ENCODE results near the gene PHACTR1.
"Not testable (repeated sequence)": the region's sequence is repeated elsewhere in the genome, so short reads cannot be mapped to it uniquely, and the experiment has no call there.

The PHACTR1 gene

DNA sequence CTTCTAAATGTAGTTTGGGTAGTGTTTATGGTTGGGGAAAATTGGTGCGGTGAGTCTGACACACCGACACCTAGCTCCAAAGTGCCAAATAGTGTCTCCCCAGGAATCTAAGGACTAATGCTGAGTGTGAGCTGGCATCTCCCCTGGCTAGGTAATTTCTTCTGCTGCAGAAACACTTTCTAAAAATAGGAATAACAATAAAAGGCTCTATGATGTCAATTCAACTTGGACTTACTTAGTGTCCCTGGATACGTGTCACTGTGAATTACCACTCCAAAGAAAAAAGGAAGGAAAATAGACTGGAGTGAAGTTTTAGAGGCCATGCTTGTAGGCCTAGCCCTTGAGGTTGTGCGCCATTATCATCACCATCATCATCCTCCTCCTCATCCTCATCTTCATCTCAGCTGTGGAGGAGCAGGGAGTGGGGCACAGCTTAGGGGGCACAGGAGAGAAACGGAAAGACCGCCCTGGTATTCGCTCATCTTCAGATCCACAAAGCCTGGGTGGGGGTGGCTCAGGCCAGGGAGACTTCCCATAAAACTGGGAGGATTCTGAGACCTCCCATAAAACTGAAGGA lies 522.2 kb downstream of the PHACTR1 start:
- Histone ChIP-seq H3K27me3 (ENCODE audit: insufficient read depth, low read length) (no peaks in the 10 kb centered on the region), H3K9me3 (ENCODE audit: insufficient read depth, low read depth, low read length) (no peaks in the 10 kb centered on the region), H3K27ac (ENCODE audit: low read length) (no peak overlapping the region)

DNA sequence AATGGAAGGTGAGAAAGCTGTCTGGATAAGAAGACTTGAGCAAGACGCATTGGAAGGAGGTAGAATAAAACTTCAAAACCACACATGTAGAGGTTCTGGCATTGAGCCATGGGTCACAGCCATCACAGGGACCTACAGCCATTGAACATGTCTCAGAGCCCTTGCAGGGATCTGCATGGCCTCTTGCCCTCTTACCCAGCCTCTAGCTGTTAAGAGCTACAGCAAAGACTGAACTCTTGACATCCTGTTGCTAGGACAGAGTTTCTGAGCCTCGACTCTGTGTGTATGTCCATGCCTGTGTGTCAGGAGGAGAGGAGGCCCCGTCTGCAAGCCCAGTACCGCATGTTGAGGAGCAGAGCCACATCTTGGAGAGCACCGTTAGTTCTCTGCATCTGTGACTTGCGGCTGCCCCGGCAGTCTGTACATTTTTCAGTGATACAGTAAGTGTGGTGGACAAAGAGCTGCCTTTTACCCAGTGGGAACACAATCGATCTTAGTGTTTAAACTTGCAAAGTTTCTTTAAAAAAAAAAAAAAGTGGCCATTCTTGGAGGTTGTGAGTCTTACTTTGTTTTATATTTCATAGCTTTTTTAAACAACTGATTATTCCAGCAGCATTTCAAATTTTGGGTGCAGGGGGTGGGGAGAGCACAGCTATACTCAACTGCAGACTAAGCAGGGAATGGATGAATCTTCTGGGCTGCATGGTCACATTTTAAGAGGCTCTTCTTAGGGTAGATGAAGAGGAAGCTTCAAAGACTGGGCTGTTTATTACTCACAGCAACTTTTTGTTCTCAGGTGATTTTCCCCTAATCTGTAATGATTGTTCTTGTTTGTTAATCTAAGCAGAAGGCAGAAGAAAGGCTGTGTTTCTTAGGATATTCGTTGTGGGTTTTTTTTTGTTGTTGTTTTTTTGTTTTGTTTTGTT lies 523.2 kb downstream of the PHACTR1 start:
- no peaks in the 10 kb centered on the region for H3K4me1 ChIP-seq (ENCODE audit: insufficient read depth, low read length)
- no peaks in the 10 kb centered on the region for H3K36me3 ChIP-seq (ENCODE audit: insufficient read depth, low read depth, low read length)
- no peaks in the 10 kb centered on the region for H3K9me3 ChIP-seq (ENCODE audit: insufficient read depth, low read depth, low read length)
- H3K27me3 ChIP-seq (ENCODE audit: insufficient read depth, low read length), result no peaks in the 10 kb centered on the region
- no peak overlapping the region for H3K4me3 ChIP-seq (ENCODE audit: low read length)
- no peak overlapping the region for H3K9ac ChIP-seq (ENCODE audit: low read depth, low read length)
- H3K27ac ChIP-seq (ENCODE audit: low read length), result no peak overlapping the region

More for the DNA sequence above, 522.2 kb downstream of the PHACTR1 start:
- no peaks in the 10 kb centered on the region for H3K36me3 ChIP-seq (ENCODE audit: insufficient read depth, low read depth, low read length)
- H3K4me1 ChIP-seq (ENCODE audit: insufficient read depth, low read length), result no peaks in the 10 kb centered on the region
- H3K4me3 ChIP-seq (ENCODE audit: low read length), result no peak overlapping the region
- no peak overlapping the region for H3K9ac ChIP-seq (ENCODE audit: low read depth, low read length)

DNA sequence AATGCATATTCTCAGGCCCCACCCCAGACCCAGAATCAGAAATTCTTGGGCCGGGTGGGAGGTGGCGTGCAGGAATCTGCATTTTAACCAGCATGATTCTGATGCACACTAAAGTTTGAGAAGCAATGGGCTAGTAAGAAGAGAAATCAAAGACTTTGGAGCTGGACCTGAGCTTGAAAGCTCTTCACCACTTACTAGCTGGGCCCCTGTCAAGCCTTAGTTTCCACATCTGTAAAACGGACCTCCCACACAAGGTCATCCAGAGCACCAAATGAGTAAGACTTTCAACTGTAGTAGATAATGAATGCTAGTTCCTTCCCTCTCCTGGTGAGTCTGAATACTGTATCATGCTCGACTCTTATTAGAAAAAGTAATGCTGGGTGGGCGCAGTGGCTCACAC lies 524.8 kb downstream of the PHACTR1 start:
- Histone ChIP-seq H3K27me3 (ENCODE audit: insufficient read depth, low read length) (no peaks in the 10 kb centered on the region), H3K4me1 (ENCODE audit: insufficient read depth, low read length) (no peaks in the 10 kb centered on the region), H3K27ac (ENCODE audit: low read length) (no peak overlapping the region), H3K9me3 (ENCODE audit: insufficient read depth, low read depth, low read length) (no peaks in the 10 kb centered on the region), H3K36me3 (ENCODE audit: insufficient read depth, low read depth, low read length) (no peaks in the 10 kb centered on the region), H3K9ac (ENCODE audit: low read depth, low read length) (no peak overlapping the region), H3K4me3 (ENCODE audit: low read length) (no peak overlapping the region)

DNA sequence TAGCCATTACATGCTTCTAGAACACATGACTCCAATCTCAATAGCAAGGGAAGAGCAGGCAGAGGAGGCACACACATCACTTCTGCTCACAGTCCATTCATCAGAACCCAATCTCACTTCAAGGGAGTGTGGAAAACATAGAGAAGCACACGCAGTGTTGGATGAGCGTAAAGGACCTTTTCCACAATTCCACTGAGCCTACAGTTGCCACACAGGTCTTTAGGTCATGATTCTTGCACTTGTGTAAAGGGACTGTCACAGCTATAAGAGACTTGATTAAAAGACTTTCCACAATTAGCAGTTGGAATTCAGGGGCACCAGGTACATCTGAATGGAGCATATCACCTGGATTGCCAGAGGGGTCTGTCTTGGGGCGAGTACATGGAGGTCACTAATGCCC lies 525.6 kb downstream of the PHACTR1 start:
- no peaks in the 10 kb centered on the region for H3K36me3 ChIP-seq (ENCODE audit: insufficient read depth, low read depth, low read length)
- H3K4me3 ChIP-seq (ENCODE audit: low read length), result no peak overlapping the region
- H3K27ac ChIP-seq (ENCODE audit: low read length), result no peak overlapping the region
- no peaks in the 10 kb centered on the region for H3K27me3 ChIP-seq (ENCODE audit: insufficient read depth, low read length)
- H3K4me1 ChIP-seq (ENCODE audit: insufficient read depth, low read length), result no peaks in the 10 kb centered on the region
- H3K9me3 ChIP-seq (ENCODE audit: insufficient read depth, low read depth, low read length), result no peaks in the 10 kb centered on the region
- H3K9ac ChIP-seq (ENCODE audit: low read depth, low read length), result no peak overlapping the region

DNA sequence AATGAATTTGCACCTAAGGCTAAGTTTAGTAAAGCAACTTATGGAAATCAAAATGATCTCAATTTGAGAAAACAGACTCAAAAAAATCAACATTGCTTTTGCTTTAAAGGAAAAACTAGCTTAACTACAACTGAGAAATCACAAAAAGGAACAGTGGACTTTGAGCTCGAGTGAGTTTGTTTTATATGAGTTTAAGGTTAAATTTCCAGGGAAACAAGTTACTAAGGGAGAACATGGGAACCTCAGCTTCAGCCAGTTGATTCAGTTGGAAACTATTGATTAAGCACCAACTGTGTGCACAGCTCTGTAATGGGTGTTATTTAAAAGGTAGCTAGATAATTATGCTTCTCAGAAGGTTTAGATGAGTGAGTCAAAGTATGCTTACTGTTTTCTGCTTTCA lies 526.0 kb downstream of the PHACTR1 start:
- Histone ChIP-seq H3K27me3 (ENCODE audit: insufficient read depth, low read length) (no peaks in the 10 kb centered on the region), H3K9ac (ENCODE audit: low read depth, low read length) (no peak overlapping the region), H3K27ac (ENCODE audit: low read length) (no peak overlapping the region), H3K9me3 (ENCODE audit: insufficient read depth, low read depth, low read length) (no peaks in the 10 kb centered on the region), H3K4me3 (ENCODE audit: low read length) (no peak overlapping the region), H3K36me3 (ENCODE audit: insufficient read depth, low read depth, low read length) (no peaks in the 10 kb centered on the region), H3K4me1 (ENCODE audit: insufficient read depth, low read length) (no peaks in the 10 kb centered on the region)

DNA sequence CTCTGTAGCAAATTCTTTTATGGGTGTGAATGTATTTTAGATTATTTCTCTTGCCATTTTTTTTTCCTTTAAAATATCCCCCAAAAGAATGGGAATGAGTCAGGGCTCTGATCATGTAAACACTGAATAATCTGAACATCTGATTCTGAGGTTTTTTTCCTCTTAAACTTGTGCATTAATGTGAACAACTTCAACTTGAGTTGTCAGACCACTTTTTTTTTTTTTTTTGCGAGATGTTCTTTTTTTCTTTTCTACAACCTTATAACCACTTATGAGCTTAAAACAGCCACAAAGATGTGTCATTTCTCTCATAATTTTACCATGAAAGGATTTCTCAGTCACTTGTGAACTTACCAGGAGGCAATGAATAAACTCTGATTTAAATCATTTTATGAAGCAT lies 526.5 kb downstream of the PHACTR1 start:
- no peaks in the 10 kb centered on the region; the same call in 1 of the 2 replicates for H3K4me1 ChIP-seq (ENCODE audit: insufficient read depth, low read length)
- no peaks in the 10 kb centered on the region for H3K36me3 ChIP-seq (ENCODE audit: insufficient read depth, low read depth, low read length)
- no peak overlapping the region for H3K9ac ChIP-seq (ENCODE audit: low read depth, low read length)
- no peak overlapping the region for H3K27ac ChIP-seq (ENCODE audit: low read length)
- H3K4me3 ChIP-seq (ENCODE audit: low read length), result no peak overlapping the region
- H3K27me3 ChIP-seq (ENCODE audit: insufficient read depth, low read length), result no peaks in the 10 kb centered on the region
- no peaks in the 10 kb centered on the region for H3K9me3 ChIP-seq (ENCODE audit: insufficient read depth, low read depth, low read length)

DNA sequence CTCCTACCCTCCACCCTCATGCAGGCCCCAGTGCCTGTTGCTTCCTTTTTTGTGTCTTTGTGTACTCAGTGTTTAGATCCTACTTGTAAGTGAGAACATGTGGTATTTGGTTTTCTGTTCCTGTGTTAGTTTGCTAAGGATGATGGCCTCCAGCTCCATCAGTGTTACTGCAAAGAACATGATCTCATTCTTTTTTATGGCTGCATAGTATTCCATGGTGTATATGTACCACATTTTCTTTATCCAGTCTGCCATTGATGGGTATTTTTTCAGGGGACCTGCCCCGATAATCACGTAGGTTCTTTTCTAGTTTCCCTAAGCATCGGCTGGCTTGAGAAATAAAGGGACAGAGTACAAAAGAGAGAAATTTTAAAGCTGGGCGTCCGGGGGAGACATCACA lies 527.2 kb downstream of the PHACTR1 start:
- H3K27me3 ChIP-seq (ENCODE audit: insufficient read depth, low read length); H3K9ac ChIP-seq (ENCODE audit: low read depth, low read length); H3K4me3 ChIP-seq (ENCODE audit: low read length); H3K36me3 ChIP-seq (ENCODE audit: insufficient read depth, low read depth, low read length); H3K27ac ChIP-seq (ENCODE audit: low read length); H3K4me1 ChIP-seq (ENCODE audit: insufficient read depth, low read length); H3K9me3 ChIP-seq (ENCODE audit: insufficient read depth, low read depth, low read length): not testable (repeated sequence)

DNA sequence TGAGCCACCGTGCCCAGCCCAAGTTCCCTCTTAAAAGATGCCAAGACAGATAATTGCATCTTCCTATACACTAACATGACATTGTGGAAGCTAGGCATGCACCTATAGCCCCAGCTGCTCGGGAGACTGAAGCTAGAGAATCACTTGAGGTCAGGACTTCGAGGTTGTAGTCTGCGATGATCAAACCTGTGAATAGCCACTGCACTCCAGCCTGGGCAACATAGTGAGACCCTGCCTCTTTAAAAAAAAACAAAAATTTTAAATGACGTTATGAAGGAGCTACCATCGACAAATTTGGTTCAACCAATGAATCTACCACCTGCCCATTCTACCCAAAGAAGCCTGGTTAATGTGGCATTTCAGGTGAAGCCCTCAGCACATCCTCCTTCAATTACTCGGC lies 531.1 kb downstream of the PHACTR1 start:
- Histone ChIP-seq H3K4me1 (ENCODE audit: insufficient read depth, low read length) (peaks cover 8% of the 10 kb centered on the region), H3K36me3 (ENCODE audit: insufficient read depth, low read depth, low read length) (no peaks in the 10 kb centered on the region), H3K9me3 (ENCODE audit: insufficient read depth, low read depth, low read length) (no peaks in the 10 kb centered on the region), H3K27ac (ENCODE audit: low read length) (no peak overlapping the region), H3K4me3 (ENCODE audit: low read length) (no peak overlapping the region), H3K27me3 (ENCODE audit: insufficient read depth, low read length) (no peaks in the 10 kb centered on the region), H3K9ac (ENCODE audit: low read depth, low read length) (no peak overlapping the region)

DNA sequence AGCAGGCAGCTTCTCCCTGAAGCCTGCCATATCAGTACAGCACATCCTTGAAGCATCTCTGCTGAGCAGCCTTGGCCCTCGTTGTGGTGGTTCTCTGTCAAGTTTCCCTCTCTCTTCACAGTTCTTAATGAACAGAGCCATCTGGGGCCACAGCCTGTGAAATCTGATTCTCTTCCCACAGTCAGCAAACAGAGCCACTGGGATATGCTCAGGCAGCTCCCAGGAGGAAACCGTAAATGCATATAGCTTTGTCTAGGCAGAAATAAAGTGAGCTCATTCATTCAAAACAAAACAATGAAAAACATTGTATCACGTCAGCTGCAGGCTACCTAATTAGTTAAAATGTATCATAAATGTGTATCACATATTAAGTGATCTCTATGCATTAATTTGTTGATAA lies 531.5 kb downstream of the PHACTR1 start:
- no peak overlapping the region for H3K9ac ChIP-seq (ENCODE audit: low read depth, low read length)
- H3K36me3 ChIP-seq (ENCODE audit: insufficient read depth, low read depth, low read length), result no peaks in the 10 kb centered on the region
- no peak overlapping the region for H3K4me3 ChIP-seq (ENCODE audit: low read length)
- H3K27ac ChIP-seq (ENCODE audit: low read length), result no peak overlapping the region
- no peaks in the 10 kb centered on the region for H3K9me3 ChIP-seq (ENCODE audit: insufficient read depth, low read depth, low read length)
- H3K4me1 ChIP-seq (ENCODE audit: insufficient read depth, low read length), result peaks cover 8% of the 10 kb centered on the region
- no peaks in the 10 kb centered on the region for H3K27me3 ChIP-seq (ENCODE audit: insufficient read depth, low read length)

DNA sequence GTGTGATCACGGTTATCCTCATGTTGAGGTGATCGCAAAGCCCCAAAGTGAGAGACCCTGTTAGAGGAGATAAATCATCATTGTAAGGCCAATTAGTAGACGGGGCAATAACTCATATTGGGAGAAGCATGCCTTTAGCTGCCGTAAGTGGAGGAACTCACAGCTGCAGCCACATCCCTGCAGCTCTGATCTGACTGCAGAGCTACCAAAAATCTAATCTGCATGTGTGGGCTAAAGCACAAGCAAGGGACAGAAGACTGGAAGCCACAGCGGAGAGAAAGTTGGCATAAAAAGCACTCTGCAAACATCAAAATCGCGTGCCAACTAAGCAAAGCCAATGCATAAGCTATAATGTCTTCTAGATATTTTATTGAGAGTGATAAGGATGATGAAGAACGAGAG lies 532.0 kb downstream of the PHACTR1 start:
- Histone ChIP-seq H3K9ac (ENCODE audit: low read depth, low read length) (no peak overlapping the region), H3K27me3 (ENCODE audit: insufficient read depth, low read length) (no peaks in the 10 kb centered on the region), H3K27ac (ENCODE audit: low read length) (no peak overlapping the region), H3K4me3 (ENCODE audit: low read length) (no peak overlapping the region), H3K36me3 (ENCODE audit: insufficient read depth, low read depth, low read length) (no peaks in the 10 kb centered on the region), H3K4me1 (ENCODE audit: insufficient read depth, low read length) (peaks cover 8% of the 10 kb centered on the region), H3K9me3 (ENCODE audit: insufficient read depth, low read depth, low read length) (no peaks in the 10 kb centered on the region)

DNA sequence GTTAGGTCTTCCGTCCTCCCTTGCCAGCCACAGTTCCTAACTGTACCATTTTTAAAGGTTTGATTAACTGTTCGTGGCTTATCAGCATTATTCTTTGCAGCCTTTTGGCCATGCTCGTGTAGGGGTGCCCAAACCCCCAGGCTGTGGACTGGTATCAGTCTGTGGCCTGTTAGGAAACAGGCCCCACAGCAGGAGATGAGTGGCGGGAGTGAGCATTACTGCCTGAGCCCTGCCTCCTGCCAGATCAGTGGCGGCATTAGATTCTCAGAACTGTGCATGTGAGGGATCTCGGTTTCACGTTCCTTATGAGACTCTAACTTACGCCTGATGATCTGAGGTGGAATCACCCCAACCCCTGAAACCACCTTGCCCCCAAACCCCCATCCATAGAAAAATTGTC lies 532.4 kb downstream of the PHACTR1 start:
- H3K27me3 ChIP-seq (ENCODE audit: insufficient read depth, low read length), result no peaks in the 10 kb centered on the region
- H3K4me3 ChIP-seq (ENCODE audit: low read length), result no peak overlapping the region
- peaks cover 8% of the 10 kb centered on the region for H3K4me1 ChIP-seq (ENCODE audit: insufficient read depth, low read length)
- H3K36me3 ChIP-seq (ENCODE audit: insufficient read depth, low read depth, low read length), result no peaks in the 10 kb centered on the region
- H3K9ac ChIP-seq (ENCODE audit: low read depth, low read length), result no peak overlapping the region
- no peak overlapping the region for H3K27ac ChIP-seq (ENCODE audit: low read length)
- no peaks in the 10 kb centered on the region for H3K9me3 ChIP-seq (ENCODE audit: insufficient read depth, low read depth, low read length)

DNA sequence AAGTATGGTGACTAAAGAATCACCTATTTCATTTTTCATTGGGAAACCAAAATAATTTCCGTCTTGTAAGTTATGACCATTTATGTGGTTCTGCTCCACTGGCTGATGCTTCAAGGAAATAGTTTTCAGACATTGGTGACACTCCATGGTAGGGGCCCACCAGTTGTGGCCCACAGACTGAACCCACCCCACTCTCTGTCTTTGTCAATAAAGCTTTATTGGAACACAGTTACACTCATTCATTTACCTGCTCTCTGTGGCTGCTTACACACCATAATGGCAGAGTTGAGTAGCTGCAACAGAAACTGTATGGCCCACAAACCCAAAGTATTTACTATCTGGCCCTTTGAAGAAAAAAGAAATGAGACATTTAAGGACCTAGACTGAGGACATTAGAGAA lies 533.2 kb downstream of the PHACTR1 start:
- peaks cover 8% of the 10 kb centered on the region for H3K4me1 ChIP-seq (ENCODE audit: insufficient read depth, low read length)
- no peaks in the 10 kb centered on the region for H3K27me3 ChIP-seq (ENCODE audit: insufficient read depth, low read length)
- no peak overlapping the region for H3K4me3 ChIP-seq (ENCODE audit: low read length)
- H3K9ac ChIP-seq (ENCODE audit: low read depth, low read length), result no peak overlapping the region
- no peaks in the 10 kb centered on the region for H3K9me3 ChIP-seq (ENCODE audit: insufficient read depth, low read depth, low read length)
- no peaks in the 10 kb centered on the region for H3K36me3 ChIP-seq (ENCODE audit: insufficient read depth, low read depth, low read length)
- no peak overlapping the region for H3K27ac ChIP-seq (ENCODE audit: low read length)
